HCT116 (cell line): ENCODE data around the gene ZFP69B. TPM values are rescaled to one million over a fixed set of nuclear protein-coding genes. Genes with fewer than 3 reads are reported as not detected.
A peak's percentile ranks its signal among the peaks of the same experiment; 100 is the strongest.

Source experiments
- ATAC-seq: fragments of 200-7000 bp; cut with Tn5 transposase; 2 replicates; pipeline ENCODE4 v1.9.1; 2020; ENCODE audit warnings: mild to moderate bottlenecking, moderate library complexity
- Bru-seq: library from RNA; stranded (reverse); fragments of 400-500 nt; gene quantifications from one replicate; lab custom pipeline; 2021; lab: Mats Ljungman, UMichigan
- BruChase-seq, 2 experiments: library from RNA; stranded (reverse); fragments of 400-500 nt; gene quantifications; one replicate each; lab custom pipeline; 2021; lab: Mats Ljungman, UMichigan
- BruUV-seq: library from RNA; stranded (reverse); fragments of 400-500 nt; replicated peaks from 2 replicates; lab custom pipeline; 2021; lab: Mats Ljungman, UMichigan
- CTCF ChIA-PET: fragments of 300-600 bp; sonication (Branson Sonifier 250); formaldehyde crosslinking; loops from one replicate; lab custom pipeline; 2021; ENCODE audit warnings: antibody characterized with exemption; lab: Charles Lee
- POLR2A ChIA-PET: fragments of 300-600, 350-600 bp; sonication (Branson Sonifier 250); formaldehyde crosslinking; loops from one replicate; lab custom pipeline; 2021; ENCODE audit warnings: antibody characterized with exemption; lab: Charles Lee
- RAD21 ChIA-PET, 2 experiments: fragments of 300-600 bp; sonication (Branson Sonifier 250); formaldehyde crosslinking; loops; one replicate each; lab custom pipeline; 2023; ENCODE audit warnings: low total read pairs in 2 of 2; ENCODE audit not compliant: uncharacterized antibody in 2 of 2, unreplicated experiment in 2 of 2, low non-redundant PET in 1 of 2; lab: Charles Lee
- DNase-seq: peaks from one replicate; pipeline ENCODE4 v3.0.0-alpha.2; 2010; ENCODE audit warnings: low read depth, low spot score
- H2AFZ ChIP-seq: fragments of 200-600 bp; shearing (Covaris generic), sonication (generic); 2 replicates; pipeline ENCODE4 v1.6.1; 2017; ENCODE audit warnings: low read depth, mixed run types, mixed read lengths, antibody characterized with exemption, low read length; ENCODE audit not compliant: poor library complexity, severe bottlenecking
- H3K27ac ChIP-seq: 2 replicates; pipeline ENCODE4 v1.5.1; 2012; ENCODE audit warnings: low read depth, low read length
- H3K27me3 ChIP-seq: fragments of 200-600 bp; sonication (generic); 2 replicates; pipeline ENCODE4 v1.6.1; 2016; ENCODE audit warnings: mixed run types, low read length, mixed read lengths; ENCODE audit not compliant: insufficient read depth
- H3K36me3 ChIP-seq, 2 experiments: fragments of 200-500 bp in 1 of 2; fragments of 200-600 bp in 1 of 2; sonication (Bioruptor generic) in 1 of 2; sonication (generic) in 1 of 2; 2 replicates each; pipeline versions ENCODE4 v1.5.1 to v1.6.1; 2014 to 2016; ENCODE audit warnings: low read length in 2 of 2, inconsistent platforms in 1 of 2, mixed read lengths in 1 of 2, mixed run types in 1 of 2; ENCODE audit not compliant: insufficient read depth in 2 of 2, control insufficient read depth in 1 of 2
- H3K4me1 ChIP-seq, 2 experiments: fragments of 200-600 bp in 1 of 2; sonication (generic) in 1 of 2; 2 replicates each; pipeline versions ENCODE4 v1.5.1 to v1.6.1; 2012 to 2017; ENCODE audit warnings: low read length in 2 of 2, inconsistent platforms in 1 of 2, mild to moderate bottlenecking in 1 of 2, mixed read lengths in 1 of 2, mixed run types in 1 of 2, moderate library complexity in 1 of 2; ENCODE audit not compliant: insufficient read depth in 2 of 2, control insufficient read depth in 1 of 2
- H3K4me2 ChIP-seq: fragments of 200-600 bp; sonication (generic); 2 replicates; pipeline ENCODE4 v1.6.1; 2017; ENCODE audit warnings: mixed run types, low read length, mixed read lengths
- H3K4me3 ChIP-seq, 2 experiments: fragments of 200-600 bp in 1 of 2; sonication (generic) in 1 of 2; replicated peaks in 1 of 2; 2 replicates each; pipeline ENCODE4 v1.5.1; 2011 to 2016; ENCODE audit warnings: low read length in 2 of 2, control low read depth in 1 of 2, low read depth in 1 of 2, mild to moderate bottlenecking in 1 of 2, mixed read lengths in 1 of 2, mixed run types in 1 of 2
- H3K79me2 ChIP-seq: fragments of 200-600 bp; sonication (generic); 2 replicates; pipeline ENCODE4 v1.6.1; 2017; ENCODE audit warnings: mild to moderate bottlenecking, mixed run types, low read length, moderate library complexity, mixed read lengths; ENCODE audit not compliant: insufficient read depth
- H3K9ac ChIP-seq: fragments of 200-600 bp; sonication (generic); 2 replicates; pipeline ENCODE4 v1.6.1; 2016; ENCODE audit warnings: low read length, mixed read lengths
- H3K9me2 ChIP-seq: fragments of 200-600 bp; sonication (generic), shearing (Covaris generic); 2 replicates; pipeline ENCODE4 v1.6.1; 2017; ENCODE audit warnings: mixed run types, mild to moderate bottlenecking, moderate library complexity; ENCODE audit not compliant: insufficient read depth
- H3K9me3 ChIP-seq, 2 experiments: fragments of 200-500 bp in 1 of 2; fragments of 200-600 bp in 1 of 2; sonication (Bioruptor generic) in 1 of 2; sonication (generic) in 1 of 2; 2 replicates each; pipeline ENCODE4 v1.6.1; 2014 to 2017; ENCODE audit warnings: low read length in 2 of 2, mixed read lengths in 2 of 2, inconsistent platforms in 1 of 2, low read depth in 1 of 2, mild to moderate bottlenecking in 1 of 2, mixed run types in 1 of 2, moderate library complexity in 1 of 2; ENCODE audit not compliant: control insufficient read depth in 1 of 2, insufficient read depth in 1 of 2
- H4K20me1 ChIP-seq: fragments of 200-600 bp; sonication (generic), shearing (Covaris generic); 2 replicates; pipeline ENCODE4 v1.6.1; 2017; ENCODE audit warnings: mixed run types, mild to moderate bottlenecking, moderate library complexity; ENCODE audit not compliant: insufficient read depth
- CBX3 ChIP-seq: IDR thresholded peaks from 2 replicates; pipeline ENCODE4 v1.6.1; 2012; ENCODE audit warnings: low read depth
- ELF1 ChIP-seq: IDR thresholded peaks from 2 replicates; pipeline ENCODE4 v1.6.1; 2012; ENCODE audit warnings: low read depth, borderline replicate concordance
- FOSL1 ChIP-seq: IDR thresholded peaks from 2 replicates; pipeline ENCODE4 v1.6.1; 2012; ENCODE audit warnings: low read depth
- JUND ChIP-seq: IDR thresholded peaks from 2 replicates; pipeline ENCODE4 v1.6.1; 2012
- RAD21 ChIP-seq: IDR thresholded peaks from 2 replicates; pipeline ENCODE4 v1.6.1; 2012; ENCODE audit warnings: low read depth, mild to moderate bottlenecking
- TCF7L2 ChIP-seq: IDR thresholded peaks from 2 replicates; pipeline ENCODE4 v1.7.0; 2011; ENCODE audit warnings: borderline replicate concordance, inconsistent platforms; ENCODE audit not compliant: insufficient read depth, insufficient read length; ENCODE audit errors: extremely low read depth
- YY1 ChIP-seq: IDR thresholded peaks from 2 replicates; pipeline ENCODE4 v1.6.1; 2011; ENCODE audit warnings: low read length, low read depth, moderate library complexity, mild to moderate bottlenecking; ENCODE audit not compliant: insufficient replicate concordance; ENCODE audit errors: extremely low read depth
- ZFX ChIP-seq: fragments of 450-650 bp; IDR thresholded peaks from 2 replicates; pipeline ENCODE4 v1.6.1; 2017
- ZNF274 ChIP-seq: fragments of 200-500 bp; sonication (Bioruptor generic); IDR thresholded peaks from 2 replicates; pipeline ENCODE4 v1.6.1; 2014; ENCODE audit warnings: mild to moderate bottlenecking, low read depth, low read length, inconsistent platforms
- intact Hi-C: fragments of 100-400 bp; cut with micrococcal nuclease; formaldehyde crosslinking; loops from 2 replicates; pipeline ENCODE4 v1.10.0; 2022
- long read RNA-seq: library from polyadenylated mRNA; unstranded; transcript quantifications from one replicate; pipeline ENCODE4 v2.0.0, GENCODE V29; 2021; ENCODE audit not compliant: unreplicated experiment
- polyA plus RNA-seq: library from polyadenylated mRNA; unstranded; fragments of >200 nt; gene quantifications from 2 replicates; pipeline ENCODE4 v1.2.1, GENCODE V29; 2012; ENCODE audit warnings: missing spikeins
- total RNA-seq: library from RNA; stranded (reverse); gene quantifications from one replicate; pipeline ENCODE4 v1.2.1, GENCODE V29; 2021; ENCODE audit not compliant: unreplicated experiment
- TF ChIP-seq, protein P1 (sequence below): IDR thresholded peaks from 2 replicates; pipeline ENCODE4 v1.6.1; 2011; ENCODE audit warnings: mild to moderate bottlenecking, low read length, moderate library complexity; ENCODE audit not compliant: insufficient replicate concordance; ENCODE audit errors: extremely low read depth

Gene ZFP69B
- total RNA-seq: 0.27 TPM
- polyA plus RNA-seq: 0.04 and 0.12 TPM in 2 replicates
- percentile 31 among the genes with signal in this experiment for Bru-seq, nascent RNA
- BruChase-seq, experiment 1, labeled RNA remaining after a 6-hour chase: percentile 49 among the genes with signal in this experiment
- BruChase-seq, experiment 2, labeled RNA remaining after a 2-hour chase: percentile 47 among the genes with signal in this experiment
- long read RNA-seq: 0 reads

DNA sequence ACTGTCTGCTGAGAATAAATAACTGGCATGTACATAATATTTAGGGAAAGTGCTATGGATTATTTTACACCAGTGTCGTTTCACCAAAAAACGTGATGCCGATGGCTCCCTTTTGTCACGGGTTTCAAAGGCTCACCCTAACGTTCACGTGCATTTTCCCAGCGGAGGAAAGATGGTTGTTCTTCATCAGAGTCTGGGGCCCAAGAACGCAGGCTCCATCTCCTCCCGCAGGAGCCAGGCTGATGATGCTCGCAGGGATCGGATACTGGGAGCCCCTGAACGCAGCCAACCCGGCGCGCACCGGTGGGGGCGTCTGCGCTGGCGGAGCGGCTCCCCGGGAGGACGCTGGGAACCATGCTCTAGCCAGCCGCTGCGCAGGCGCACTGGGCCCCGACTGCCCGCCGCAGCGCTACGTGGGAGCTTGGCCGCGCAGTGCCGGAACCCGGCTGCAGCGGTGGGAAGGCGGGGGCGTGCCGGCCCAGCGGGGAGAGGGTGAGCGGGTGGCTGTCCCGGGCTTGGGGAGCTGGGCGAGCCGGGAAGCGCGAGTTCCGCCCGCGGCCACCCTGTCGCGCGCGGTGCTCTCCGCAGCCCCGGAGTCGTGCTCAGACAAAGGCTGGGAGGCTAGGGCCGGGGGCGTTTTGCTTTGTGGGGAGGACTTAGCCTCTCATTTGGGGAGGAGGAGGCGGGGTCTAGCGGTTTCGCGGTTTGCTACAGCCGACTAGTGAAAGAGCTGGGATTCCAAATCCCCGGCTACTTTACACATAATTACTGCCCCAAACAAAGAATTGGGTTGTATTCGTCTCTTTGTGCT, at the start of gene ZFP69B:
ZFP69B (plus strand) TSS at position 793 of the 811 bp plus-strand sequence. CDS start 486 bp downstream, outside the sequence.
- Histone ChIP-seq H3K9me3 (peaks cover 3 to 10% of the 10 kb centered on the region in 2 experiments; a peak in 2 of 4 replicates), H3K4me3 (no peak within 1 kb of the TSS), H3K9ac (no peak within 1 kb of the TSS), H4K20me1 (no peaks in the 10 kb centered on the region)
- CTCF ChIA-PET: no interaction called here
- no peak for TF ChIP-seq RAD21
- TF ChIP-seq ELF1: no peak
- TF ChIP-seq TCF7L2: no peak
- TF ChIP-seq YY1: no peak
- TF ChIP-seq FOSL1: no peak
- TF ChIP-seq, protein P1, sequence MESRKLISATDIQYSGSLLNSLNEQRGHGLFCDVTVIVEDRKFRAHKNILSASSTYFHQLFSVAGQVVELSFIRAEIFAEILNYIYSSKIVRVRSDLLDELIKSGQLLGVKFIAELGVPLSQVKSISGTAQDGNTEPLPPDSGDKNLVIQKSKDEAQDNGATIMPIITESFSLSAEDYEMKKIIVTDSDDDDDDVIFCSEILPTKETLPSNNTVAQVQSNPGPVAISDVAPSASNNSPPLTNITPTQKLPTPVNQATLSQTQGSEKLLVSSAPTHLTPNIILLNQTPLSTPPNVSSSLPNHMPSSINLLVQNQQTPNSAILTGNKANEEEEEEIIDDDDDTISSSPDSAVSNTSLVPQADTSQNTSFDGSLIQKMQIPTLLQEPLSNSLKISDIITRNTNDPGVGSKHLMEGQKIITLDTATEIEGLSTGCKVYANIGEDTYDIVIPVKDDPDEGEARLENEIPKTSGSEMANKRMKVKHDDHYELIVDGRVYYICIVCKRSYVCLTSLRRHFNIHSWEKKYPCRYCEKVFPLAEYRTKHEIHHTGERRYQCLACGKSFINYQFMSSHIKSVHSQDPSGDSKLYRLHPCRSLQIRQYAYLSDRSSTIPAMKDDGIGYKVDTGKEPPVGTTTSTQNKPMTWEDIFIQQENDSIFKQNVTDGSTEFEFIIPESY: no peak
- TF ChIP-seq ZNF274: no peak
- no peak for TF ChIP-seq ZFX
- TF ChIP-seq CBX3: no peak
- no peak for TF ChIP-seq JUND
- TF ChIP-seq, all 23 proteins: peak for 0
- H3K79me2 ChIP-seq: no peaks in the 10 kb centered on the region
- no peaks in the 10 kb centered on the region for H3K27me3 ChIP-seq
- no peaks in the 10 kb centered on the region for H3K36me3 ChIP-seq
- H2AFZ ChIP-seq: no peak within 1 kb of the TSS
- DNase-seq (no peak), ATAC-seq (no peak)
- no peak within 1 kb of the TSS for H3K27ac ChIP-seq
- H3K4me2 ChIP-seq: no peak within 1 kb of the TSS
- intact Hi-C loops: loop anchor here (10.0 kb wide), 1 partner anchor 55 kb away; the partner anchor contains the start of gene EXO5
- no peaks in the 10 kb centered on the region for H3K9me2 ChIP-seq
- BruUV-seq: no TSS peak
- ChIA-PET POLR2A (no interaction called here), RAD21 (no interaction called here)
- H3K4me1 ChIP-seq: no peaks in the 10 kb centered on the region
